SU-DHL-6 (cell line): ENCODE results near the gene RAB3GAP2.

Source experiments
- H2AFZ ChIP-seq: fragments of 200-600 bp; sonication (generic); 2 replicates; pipeline ENCODE4 v1.6.1; 2014; ENCODE audit warnings: low read depth, mild to moderate bottlenecking, moderate library complexity, mixed read lengths, antibody characterized with exemption, low read length; ENCODE audit not compliant: severe bottlenecking
- H3F3A ChIP-seq: fragments of 200-600 bp; shearing (Covaris generic); 2 replicates; pipeline ENCODE4 v1.6.0; 2016; ENCODE audit warnings: antibody characterized with exemption, mild to moderate bottlenecking; ENCODE audit not compliant: insufficient read depth
- H3K27ac ChIP-seq: fragments of 200-600 bp; sonication (generic); 2 replicates; pipeline ENCODE4 v1.5.1; 2016; ENCODE audit warnings: low read depth, mild to moderate bottlenecking, low read length, moderate library complexity, mixed read lengths
- H3K27me3 ChIP-seq: fragments of 200-600 bp; sonication (generic), shearing (Covaris generic); 2 replicates; pipeline ENCODE4 v1.6.0; 2014; ENCODE audit warnings: mild to moderate bottlenecking, low read length
- H3K36me3 ChIP-seq: fragments of 200-600 bp; sonication (generic); 2 replicates; pipeline ENCODE4 v1.6.1; 2014; ENCODE audit warnings: mild to moderate bottlenecking, low read length, mixed read lengths
- H3K4me2 ChIP-seq: fragments of 300-600, 200-600 bp; shearing (Covaris generic), sonication (generic); 2 replicates; pipeline ENCODE4 v1.6.0; 2014; ENCODE audit warnings: low read length, low read depth, mild to moderate bottlenecking; ENCODE audit not compliant: poor library complexity, severe bottlenecking
- H3K4me3 ChIP-seq: fragments of 200-600 bp; sonication (generic); 2 replicates; pipeline ENCODE4 v1.5.1; 2014; ENCODE audit warnings: antibody characterized with exemption, low read length, mild to moderate bottlenecking, mixed read lengths; ENCODE audit not compliant: insufficient read depth, poor library complexity, severe bottlenecking
- H3K79me2 ChIP-seq: fragments of 200-600 bp; sonication (generic); 2 replicates; pipeline ENCODE4 v1.6.1; 2014; ENCODE audit warnings: mild to moderate bottlenecking, low read length, moderate library complexity; ENCODE audit not compliant: insufficient read depth
- H3K9ac ChIP-seq: fragments of 200-600 bp; sonication (generic); 2 replicates; pipeline ENCODE4 v1.7.0; 2014; ENCODE audit warnings: mild to moderate bottlenecking, low read length
- H3K9me2 ChIP-seq: fragments of 200-600 bp; sonication (generic); replicated peaks from 2 replicates; pipeline ENCODE4 v1.6.1; 2014; ENCODE audit warnings: low read length; ENCODE audit not compliant: insufficient read depth
- H3K9me3 ChIP-seq: fragments of 200-600 bp; sonication (generic); 2 replicates; pipeline ENCODE4 v1.6.1; 2014; ENCODE audit warnings: low read length, mixed read lengths; ENCODE audit not compliant: insufficient read depth
- H4K20me1 ChIP-seq: fragments of 200-600 bp; sonication (generic); 2 replicates; pipeline ENCODE4 v1.6.1; 2014; ENCODE audit warnings: low read depth, mild to moderate bottlenecking, antibody characterized with exemption, low read length, moderate library complexity, mixed read lengths
- CTCF ChIP-seq: fragments of 200-600 bp; sonication (generic); IDR thresholded peaks from one replicate; pipeline ENCODE4 v1.5.1; 2017; ENCODE audit warnings: antibody characterized with exemption, mild to moderate bottlenecking, low read length, moderate library complexity; ENCODE audit not compliant: insufficient read depth, poor library complexity, severe bottlenecking
- EZH2phosphoT487 ChIP-seq: fragments of 200-600 bp; sonication (generic), shearing (Covaris generic); conservative IDR thresholded peaks from 2 replicates; pipeline ENCODE4 v1.6.1; 2018; ENCODE audit warnings: mild to moderate bottlenecking, antibody characterized with exemption, low read length, moderate library complexity, mixed read lengths

The RAB3GAP2 gene

GRCh38 chr1:220149742-220150141 is 122.5 kb downstream of the RAB3GAP2 start:
- TF ChIP-seq CTCF = no peak
- Histone ChIP-seq H3F3A (peaks cover 29% of the 10 kb centered on the region), H4K20me1 (no peaks in the 10 kb centered on the region), H3K4me2 (no peak overlapping the region), H3K4me3 (no peak overlapping the region), H3K9me3 (no peaks in the 10 kb centered on the region), H3K79me2 (no peaks in the 10 kb centered on the region), H3K27me3 (no peaks in the 10 kb centered on the region), H3K9me2 (no peaks in the 10 kb centered on the region), H2AFZ (no peak overlapping the region), H3K36me3 (peaks cover 35% of the 10 kb centered on the region; the same call in 1 of the 2 replicates), H3K9ac (no peak overlapping the region), H3K27ac (no peak overlapping the region)

- peaks cover 26% of the 10 kb centered on the region; the same call in 1 of the 2 replicates for H3K36me3 ChIP-seq
- no peaks in the 10 kb centered on the region for H3K79me2 ChIP-seq
These were observed 128.2 kb downstream of the RAB3GAP2 start for GRCh38 chr1:220144051-220144450.

GRCh38 chr1:220139966-220140365 is 132.3 kb downstream of the RAB3GAP2 start:
- Histone ChIP-seq H3K36me3 (peaks cover 27% of the 10 kb centered on the region; the same call in 1 of the 2 replicates), H3K27ac (no peak overlapping the region)
- no peak for TF ChIP-seq CTCF
- TF ChIP-seq EZH2phosphoT487 = no peak

More at GRCh38 chr1:220144051-220144450, 128.2 kb downstream of the RAB3GAP2 start:
- no peak overlapping the region for H2AFZ ChIP-seq
- no peaks in the 10 kb centered on the region for H3K9me2 ChIP-seq
- peaks cover 28% of the 10 kb centered on the region for H3F3A ChIP-seq
- no peak overlapping the region for H3K27ac ChIP-seq
- no peak overlapping the region for H3K4me2 ChIP-seq
- no peak overlapping the region for H3K4me3 ChIP-seq
- TF ChIP-seq CTCF (no peak), EZH2phosphoT487 (no peak)
- H3K27me3 ChIP-seq = no peaks in the 10 kb centered on the region
- no peaks in the 10 kb centered on the region for H3K9me3 ChIP-seq
- no peaks in the 10 kb centered on the region for H4K20me1 ChIP-seq
- H3K9ac ChIP-seq = no peak overlapping the region

More at GRCh38 chr1:220139966-220140365, 132.3 kb downstream of the RAB3GAP2 start:
- H3K9me2 ChIP-seq = no peaks in the 10 kb centered on the region
- no peaks in the 10 kb centered on the region for H4K20me1 ChIP-seq
- H3K4me3 ChIP-seq = no peak overlapping the region
- H3K9me3 ChIP-seq = no peaks in the 10 kb centered on the region
- no peak overlapping the region for H3K4me2 ChIP-seq
- H2AFZ ChIP-seq = no peak overlapping the region
- H3K27me3 ChIP-seq = no peaks in the 10 kb centered on the region
- peaks cover 8% of the 10 kb centered on the region for H3F3A ChIP-seq
- no peak overlapping the region for H3K9ac ChIP-seq
- H3K79me2 ChIP-seq = no peaks in the 10 kb centered on the region
